Hindlimb muscle (tissue), 1 donor: ENCODE results near the gene EOGT. TPM values are rescaled to one million over a fixed set of nuclear protein-coding genes. Genes with fewer than 3 reads are reported as not detected.
A peak's percentile ranks its signal among the peaks of the same experiment; 100 is the strongest.

Experiments
- DNase-seq: peaks from one replicate; pipeline ENCODE4 v3.0.0-alpha.2; 2013
- polyA plus RNA-seq: library from polyadenylated mRNA; unstranded; fragments of 120-200 nt; gene quantifications from one replicate; pipeline ENCODE4 v1.2.1, GENCODE V29; 2013; ENCODE audit not compliant: insufficient read length

The EOGT gene
- 16.0 TPM for polyA plus RNA-seq

GRCh38 chr3:69013253-69014021 lies at the start of gene EOGT:
Gene EOGT (minus strand): TSS chr3:69013684. CDS start chr3:69009846, 3,838 bp downstream.
- DNase-seq, result peak; percentile 86

- no peak for DNase-seq
Measured at GRCh38 chr3:69059688-69060087, 46.2 kb upstream of the EOGT start.

GRCh38 chr3:69058947-69059224 lies 45.4 kb upstream of the EOGT start:
- DNase-seq, result no peak

- no peak for DNase-seq
Measured at GRCh38 chr3:69058180-69058946, 44.9 kb upstream of the EOGT start.

DNA sequence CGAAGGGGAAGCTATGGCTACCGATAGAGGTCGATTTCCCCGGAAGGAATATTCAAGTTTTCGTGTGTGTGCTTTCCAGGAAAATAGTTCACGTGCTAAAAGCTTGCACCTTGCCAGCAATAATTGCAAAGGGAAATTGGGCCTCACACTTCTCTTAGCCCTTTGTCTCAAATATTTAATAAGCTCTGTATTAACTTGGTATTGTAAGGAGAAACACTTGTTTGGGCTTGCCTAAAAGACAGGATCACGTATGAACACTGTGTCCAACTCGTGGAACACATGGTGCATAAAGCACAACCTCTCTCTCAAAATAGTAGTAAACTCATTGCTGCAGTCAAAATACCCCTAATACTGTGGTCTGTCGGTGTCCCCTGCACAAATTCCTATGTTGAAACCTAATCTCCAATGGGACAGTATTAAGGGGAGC lies 39.0 kb upstream of the EOGT start:
- no peak for DNase-seq

GRCh38 chr3:69051756-69052471 lies 38.4 kb upstream of the EOGT start, which contains the start of gene TMF1:
Gene TMF1 (minus strand): TSS chr3:69052333. CDS start chr3:69052086, 247 bp downstream.
- peak; percentile 98 for DNase-seq

DNA sequence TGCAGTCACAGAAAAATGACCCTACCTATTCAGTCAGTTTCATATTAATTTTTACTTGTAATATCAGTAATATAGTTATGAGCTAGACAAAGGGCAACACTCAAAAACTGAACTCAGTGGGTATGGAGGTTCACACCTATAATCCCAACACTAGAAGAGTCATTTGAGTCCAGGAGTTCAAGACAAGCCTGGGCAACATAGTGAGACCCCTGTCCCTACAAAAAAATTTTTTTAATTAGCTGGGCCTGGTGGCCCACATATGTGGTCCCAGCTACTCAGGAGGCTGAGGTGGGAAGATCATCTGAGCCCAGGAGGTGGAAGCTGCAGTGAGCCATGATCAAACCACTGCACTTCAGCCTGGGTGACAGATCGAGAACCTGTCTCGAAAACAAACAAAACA lies 35.5 kb upstream of the EOGT start:
- no peak for DNase-seq

GRCh38 chr3:69044608-69045007 lies 31.1 kb upstream of the EOGT start:
- DNase-seq, result no peak

DNA sequence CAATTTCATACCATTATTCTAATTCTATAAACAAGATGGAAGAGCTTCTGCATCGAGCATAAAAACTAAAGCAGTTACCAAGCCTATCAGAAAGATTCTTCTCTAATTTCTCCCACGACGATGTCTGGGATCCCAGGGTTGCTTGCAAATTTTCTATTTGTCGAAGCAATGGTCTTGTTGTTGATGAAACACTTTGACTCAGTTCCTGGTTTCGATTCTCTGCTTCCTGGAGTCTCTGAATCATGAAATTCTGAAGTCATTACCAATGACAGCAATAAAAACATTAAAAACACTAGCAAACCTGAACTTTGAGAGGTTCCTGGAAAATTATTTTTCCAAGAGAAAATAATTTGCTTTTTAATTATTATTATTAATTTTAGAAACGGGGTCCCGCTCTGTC lies 20.0 kb upstream of the EOGT start:
- DNase-seq, result no peak

GRCh38 chr3:69032737-69033136 lies 19.3 kb upstream of the EOGT start:
- DNase-seq, result no peak

DNA sequence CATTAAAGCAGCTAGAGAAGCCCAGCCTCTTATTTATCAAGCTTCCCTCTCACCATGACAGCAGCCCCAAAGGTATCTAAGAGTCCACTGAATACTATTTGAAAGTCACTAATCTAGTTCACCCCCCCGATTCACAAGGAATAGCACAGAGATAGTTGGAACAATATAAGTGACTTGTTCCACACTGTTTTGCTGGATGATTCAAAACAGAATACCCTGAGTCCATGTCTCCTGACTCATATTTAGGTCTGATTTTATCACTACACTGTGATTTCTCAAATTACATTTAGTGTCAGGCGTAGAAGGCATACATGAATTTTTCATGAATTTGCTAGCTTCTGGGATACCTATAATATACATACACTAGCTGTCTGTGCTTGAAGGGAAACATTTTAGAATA lies 18.7 kb upstream of the EOGT start:
- DNase-seq, result no peak

DNA sequence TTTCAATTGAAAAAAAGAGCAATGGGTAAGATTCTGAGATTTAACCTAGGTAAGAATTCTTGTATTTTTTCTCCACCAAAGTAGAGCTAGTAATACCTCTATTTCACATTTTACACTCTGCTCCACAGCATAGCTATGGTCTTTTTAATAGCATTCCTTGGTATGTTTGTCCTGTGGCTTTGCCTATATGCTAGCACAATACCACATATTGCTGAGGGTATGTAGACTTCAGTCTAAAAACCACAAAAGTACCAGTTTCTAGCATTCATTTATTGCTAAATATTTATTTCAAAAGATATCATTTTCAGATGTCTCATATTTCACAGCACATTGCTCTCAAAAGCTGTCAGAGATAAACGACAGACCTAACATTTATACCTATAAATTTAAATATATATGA lies 18.2 kb upstream of the EOGT start:
- DNase-seq, result no peak

DNA sequence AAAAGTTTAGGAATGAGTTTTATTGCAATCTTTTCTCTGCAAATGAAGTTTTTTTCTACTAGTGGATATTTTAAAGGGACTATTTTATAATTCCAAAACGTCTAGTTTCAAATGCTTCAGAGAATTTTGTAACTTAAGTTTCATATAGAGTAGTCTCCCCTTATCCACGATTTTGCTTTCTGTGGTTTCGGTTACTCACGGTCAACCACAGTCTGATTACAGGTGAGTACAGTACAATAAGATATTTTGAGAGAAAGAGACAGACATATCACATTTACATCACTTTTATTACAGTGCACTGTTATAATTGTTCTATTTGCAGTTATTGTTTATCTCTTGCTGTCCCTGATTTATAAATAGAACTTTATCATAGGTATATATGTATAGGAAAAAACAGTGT lies 7.4 kb upstream of the EOGT start:
- no peak for DNase-seq

- no peak for DNase-seq
Measured at GRCh38 chr3:69020424-69020823, 6.9 kb upstream of the EOGT start.

GRCh38 chr3:69016901-69017300 lies 3.4 kb upstream of the EOGT start:
- DNase-seq, result no peak

- DNase-seq, result no peak
Measured at GRCh38 chr3:69016102-69016501, 2.6 kb upstream of the EOGT start.

DNA sequence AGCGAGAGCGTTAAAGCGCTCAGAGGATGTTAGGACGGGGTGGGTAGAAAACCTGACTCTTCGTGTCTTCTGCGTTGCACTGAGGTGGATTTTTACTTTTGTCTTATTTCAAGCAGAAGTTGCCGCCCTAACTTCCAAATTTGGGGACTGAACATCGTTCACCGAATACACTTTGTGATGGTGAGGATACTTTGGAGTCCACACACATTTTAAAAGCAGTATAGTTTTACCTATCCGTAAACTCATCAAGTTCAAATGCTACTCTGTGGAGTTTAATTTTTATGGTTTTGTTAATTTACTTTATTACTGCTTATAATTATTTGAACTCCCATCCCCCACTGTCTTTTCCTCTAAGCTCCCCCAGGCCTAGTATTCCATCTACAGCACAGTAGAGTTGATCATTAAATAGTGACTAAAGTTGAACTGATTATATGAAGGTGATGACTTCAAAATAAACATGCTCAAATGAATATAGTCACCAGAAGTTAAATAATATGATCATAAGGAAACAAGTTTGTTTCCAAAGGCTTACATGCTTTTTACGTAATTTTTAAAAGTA lies 617 bp upstream of the EOGT start:
- DNase-seq, result no peak

DNA sequence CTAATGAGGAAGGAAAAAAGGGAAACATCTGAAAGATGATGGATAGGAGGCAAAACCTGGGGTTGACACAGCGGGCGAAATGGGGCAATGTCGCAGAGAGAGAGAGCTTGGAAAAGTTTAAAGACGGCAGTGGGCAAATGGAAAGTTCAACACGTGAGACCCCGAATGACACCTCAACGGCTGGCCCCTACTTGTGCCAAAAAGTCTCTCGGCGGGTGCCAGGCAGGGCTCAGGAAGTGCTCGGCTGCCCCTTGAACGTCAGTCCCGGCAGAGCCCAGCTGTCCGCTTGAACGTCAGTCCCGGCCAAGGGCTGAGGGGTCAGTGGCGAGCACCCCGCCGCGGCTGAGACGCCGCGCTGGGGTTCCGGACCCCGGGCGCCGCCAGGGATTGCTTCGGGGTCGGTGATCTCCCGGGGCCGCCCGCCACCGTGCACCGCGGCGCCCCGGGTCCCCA lies 658 bp downstream of the EOGT start:
- peak; percentile 49 for DNase-seq

DNA sequence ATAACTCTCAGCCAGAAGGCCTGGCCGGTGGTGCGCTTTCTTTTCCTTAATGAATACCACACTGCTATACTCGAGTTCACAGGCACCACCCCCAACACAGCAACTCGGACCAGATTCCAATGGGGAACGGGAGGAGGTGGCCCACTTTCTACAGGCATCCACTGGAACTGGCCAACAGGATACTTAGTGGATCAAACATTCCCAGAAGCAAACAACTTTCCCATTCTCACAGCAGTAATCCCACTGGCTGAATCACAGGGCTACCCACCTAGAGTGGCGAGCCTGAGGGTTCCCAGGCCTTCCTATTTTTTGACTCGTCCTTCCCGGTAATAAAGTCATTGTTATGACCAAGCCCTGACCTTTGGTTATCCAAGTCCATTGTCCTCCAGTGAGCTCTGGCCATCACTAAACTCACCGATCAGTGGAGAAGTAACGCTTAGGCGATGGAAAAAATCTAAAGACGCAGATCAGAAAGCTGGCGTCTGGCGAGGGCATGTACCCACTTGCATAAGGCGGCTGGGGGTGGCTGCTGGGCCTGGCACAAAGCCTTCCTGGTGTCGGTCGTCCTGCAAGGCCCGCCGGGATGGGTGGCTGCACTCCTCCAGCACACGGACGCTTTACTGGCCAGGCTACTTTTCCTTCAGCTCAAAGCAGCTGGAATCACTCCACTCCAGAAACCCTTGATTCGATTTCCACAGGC lies 1.2 kb downstream of the EOGT start:
- DNase-seq, result peak; percentile 46

DNA sequence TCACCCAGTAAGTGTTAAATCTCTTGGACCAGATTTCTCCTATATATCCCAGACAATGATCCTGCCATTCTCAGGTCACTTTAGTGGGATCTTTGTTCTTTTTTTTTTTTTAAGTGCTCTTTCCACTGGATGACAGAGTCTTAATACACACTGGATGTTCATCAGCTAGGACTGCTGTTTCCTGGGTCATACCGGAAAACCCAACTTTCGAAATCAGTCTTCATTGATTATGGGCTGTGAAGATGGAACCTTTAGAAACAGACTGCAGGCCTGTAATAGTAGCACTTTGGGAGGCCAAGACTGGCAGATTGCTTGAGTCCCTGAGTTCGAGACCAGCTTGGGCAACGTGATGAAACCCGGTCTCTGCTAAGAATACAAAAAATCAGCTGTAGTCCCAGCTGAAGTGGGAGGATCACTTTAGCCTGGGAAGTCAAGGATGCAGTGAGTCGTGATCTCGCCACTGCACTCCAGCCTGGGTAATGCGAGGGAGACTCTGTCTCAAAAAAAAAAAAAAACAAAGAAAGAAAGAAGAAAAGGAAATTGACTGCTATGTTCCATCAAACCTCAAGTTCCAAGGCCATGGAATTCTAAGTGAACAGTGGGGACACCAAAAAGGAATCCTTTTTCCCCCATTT lies 2.3 kb downstream of the EOGT start:
- DNase-seq, result no peak

DNA sequence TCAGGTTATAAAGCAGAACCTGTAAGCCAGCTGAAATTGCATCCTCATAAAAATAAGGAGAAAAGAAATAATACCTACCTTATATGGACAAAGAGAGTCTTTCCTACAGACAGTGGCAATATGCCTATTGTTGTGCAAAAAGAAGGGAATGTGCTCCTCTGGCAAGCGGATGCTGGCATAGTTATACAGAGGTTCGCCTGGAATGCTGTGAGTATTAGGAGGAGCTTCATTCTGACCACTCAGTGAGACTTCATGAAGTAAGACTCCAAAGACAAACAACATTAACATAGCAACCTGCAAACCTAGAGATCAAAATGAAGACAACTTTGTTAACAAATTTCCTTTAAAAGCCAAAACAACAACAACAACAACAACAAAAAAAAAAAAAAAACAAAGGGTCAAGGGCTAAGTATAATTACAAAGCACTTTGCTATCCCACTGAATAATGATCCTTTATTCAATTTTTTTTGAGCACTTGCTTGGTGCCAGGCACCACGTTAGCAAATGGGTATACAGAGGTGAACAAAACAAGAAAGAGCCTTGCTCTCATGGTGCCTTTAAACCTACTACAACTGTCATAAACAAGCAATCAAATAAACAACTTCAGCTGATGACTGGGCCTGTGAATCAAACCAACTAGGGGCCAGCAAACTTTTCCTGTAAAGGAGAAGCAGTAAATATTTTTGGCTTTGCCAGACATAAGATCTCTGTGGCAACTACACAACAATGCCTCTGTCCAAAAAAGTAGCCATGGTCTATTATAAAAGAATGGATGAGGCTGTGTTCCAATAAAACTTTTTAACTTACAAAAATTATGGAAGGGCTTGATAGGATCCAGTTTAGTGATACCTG lies 3.7 kb downstream of the EOGT start:
- peak; percentile 62 for DNase-seq
